HT1080 (cell line): ENCODE data around the gene CTDNEP1. TPM values are rescaled to one million over a fixed set of nuclear protein-coding genes. Genes with fewer than 3 reads are reported as not detected.

ENCODE experiments used
- DNase-seq: peaks from one replicate; pipeline ENCODE4 v3.0.0-alpha.2; 2015; ENCODE audit warnings: low read depth
- total RNA-seq: library from RNA; depleted of rRNA; stranded (reverse); fragments of >200 nt; shearing (Covaris generic); gene quantifications from 2 replicates; pipeline ENCODE4 v1.2.3, GENCODE V29; 2014

The CTDNEP1 gene
- total RNA-seq, 1 experiment from 2014 or later, result 79.9 TPM

- no peak for DNase-seq
Measured at GRCh38 chr17:7232114-7232513, 19.4 kb downstream of the CTDNEP1 start.

- no peak for DNase-seq
Measured at GRCh38 chr17:7229504-7229903, 22.0 kb downstream of the CTDNEP1 start.

GRCh38 chr17:7228920-7229319 lies 22.6 kb downstream of the CTDNEP1 start:
- DNase-seq, result no peak

- no peak for DNase-seq
Measured at GRCh38 chr17:7226721-7227710, 24.5 kb downstream of the CTDNEP1 start.

- no peak for DNase-seq
Measured at GRCh38 chr17:7225711-7226331, 25.7 kb downstream of the CTDNEP1 start.

- DNase-seq, result no peak
Measured at GRCh38 chr17:7224661-7225111, 26.8 kb downstream of the CTDNEP1 start.

- DNase-seq, result no peak
Measured at GRCh38 chr17:7224110-7224509, 27.4 kb downstream of the CTDNEP1 start.

GRCh38 chr17:7223375-7223774 lies 28.2 kb downstream of the CTDNEP1 start:
- no peak for DNase-seq

- DNase-seq, result no peak
Measured at GRCh38 chr17:7222972-7223292, 28.6 kb downstream of the CTDNEP1 start.

GRCh38 chr17:7222093-7222971 lies 29.2 kb downstream of the CTDNEP1 start:
- DNase-seq, result no peak

- DNase-seq, result no peak
Measured at GRCh38 chr17:7221278-7222092, 30.0 kb downstream of the CTDNEP1 start.

- peak; percentile 78 for DNase-seq
Measured at GRCh38 chr17:7220593-7221277, 30.8 kb downstream of the CTDNEP1 start.

- peak; percentile 81 for DNase-seq
Measured at GRCh38 chr17:7219812-7220592, 31.5 kb downstream of the CTDNEP1 start, which contains the start of the genes ACADVL and DLG4. TSS of gene ACADVL (plus strand) at chr17:7219938. CDS start at chr17:7219985, 47 bp downstream. TSS of gene DLG4 (minus strand) at chr17:7219836.

GRCh38 chr17:7219229-7219811 lies 32.2 kb downstream of the CTDNEP1 start:
- no peak for DNase-seq

- DNase-seq, result no peak
Measured at GRCh38 chr17:7218758-7219157, 32.8 kb downstream of the CTDNEP1 start.

GRCh38 chr17:7218166-7218565 lies 33.4 kb downstream of the CTDNEP1 start:
- DNase-seq, result no peak

- no peak for DNase-seq
Measured at GRCh38 chr17:7217113-7217987, 34.2 kb downstream of the CTDNEP1 start.
